GM18502 (cell line): Measurements from ENCODE around the gene LRP3.

ENCODE experiments used
- ATAC-seq: cut with Tn5 transposase; IDR thresholded peaks from one replicate; pipeline ENCODE4 v1.9.1; 2021; ENCODE audit warnings: mild to moderate bottlenecking; ENCODE audit not compliant: unreplicated experiment, poor library complexity

The LRP3 gene

GRCh38 chr19:33248954-33249613 lies 55.0 kb downstream of the LRP3 start:
- no peak for ATAC-seq

- no peak for ATAC-seq
Observed at GRCh38 chr19:33249740-33250366, 55.7 kb downstream of the LRP3 start.

GRCh38 chr19:33250500-33250899 lies 56.4 kb downstream of the LRP3 start:
- ATAC-seq, result no peak

- no peak for ATAC-seq
Observed at GRCh38 chr19:33251076-33251475, 56.9 kb downstream of the LRP3 start.

GRCh38 chr19:33251526-33252090 lies 57.5 kb downstream of the LRP3 start:
- ATAC-seq, result no peak

GRCh38 chr19:33252418-33252962 lies 58.4 kb downstream of the LRP3 start:
- ATAC-seq, result no peak

- ATAC-seq, result no peak
Observed at GRCh38 chr19:33252971-33253370, 58.8 kb downstream of the LRP3 start.

- ATAC-seq, result no peak
Observed at GRCh38 chr19:33254245-33254824, 60.2 kb downstream of the LRP3 start.

- ATAC-seq, result no peak
Observed at GRCh38 chr19:33255781-33256180, 61.7 kb downstream of the LRP3 start.

GRCh38 chr19:33256261-33256660 lies 62.1 kb downstream of the LRP3 start:
- ATAC-seq, result no peak

GRCh38 chr19:33257828-33258227 lies 63.7 kb downstream of the LRP3 start:
- no peak for ATAC-seq
